HG02981 (cell line): ENCODE results near the gene RCSD1.

ENCODE experiments used
- ATAC-seq: cut with Tn5 transposase; IDR thresholded peaks from one replicate; pipeline ENCODE4 v1.9.1; 2021; ENCODE audit warnings: mild to moderate bottlenecking, moderate library complexity; ENCODE audit not compliant: unreplicated experiment

The RCSD1 gene

GRCh38 chr1:167640051-167640450 lies 10.0 kb downstream of the RCSD1 start:
- no peak for ATAC-seq

- ATAC-seq = no peak
These were observed 11.9 kb downstream of the RCSD1 start for GRCh38 chr1:167641786-167642500.

GRCh38 chr1:167642501-167642826 lies 12.4 kb downstream of the RCSD1 start:
- no peak for ATAC-seq

GRCh38 chr1:167643441-167643840 lies 13.4 kb downstream of the RCSD1 start:
- ATAC-seq = no peak

GRCh38 chr1:167644551-167644950 lies 14.5 kb downstream of the RCSD1 start:
- no peak for ATAC-seq

- no peak for ATAC-seq
These were observed 15.1 kb downstream of the RCSD1 start for GRCh38 chr1:167645140-167645541.

GRCh38 chr1:167645625-167646414 lies 15.8 kb downstream of the RCSD1 start:
- no peak for ATAC-seq

- no peak for ATAC-seq
These were observed 18.3 kb downstream of the RCSD1 start for GRCh38 chr1:167648252-167648849.

- ATAC-seq = no peak
These were observed 19.1 kb downstream of the RCSD1 start for GRCh38 chr1:167648978-167649744.

GRCh38 chr1:167650269-167651160 lies 20.5 kb downstream of the RCSD1 start:
- ATAC-seq = peak; percentile 68

- ATAC-seq = no peak
These were observed 21.2 kb downstream of the RCSD1 start for GRCh38 chr1:167651161-167651693.

- ATAC-seq = no peak
These were observed 25.0 kb downstream of the RCSD1 start for GRCh38 chr1:167654975-167655575.

GRCh38 chr1:167656657-167657056 lies 26.6 kb downstream of the RCSD1 start:
- no peak for ATAC-seq

GRCh38 chr1:167658574-167659328 lies 28.7 kb downstream of the RCSD1 start:
- no peak for ATAC-seq

GRCh38 chr1:167659450-167659849 lies 29.4 kb downstream of the RCSD1 start:
- no peak for ATAC-seq

- no peak for ATAC-seq
These were observed 29.8 kb downstream of the RCSD1 start for GRCh38 chr1:167659881-167660280.

- ATAC-seq = no peak
These were observed 31.7 kb downstream of the RCSD1 start for GRCh38 chr1:167661527-167662426.
